ENCODE data around the gene CCT6B. TPM values are rescaled to one million over a fixed set of nuclear protein-coding genes. Genes with fewer than 3 reads are reported as not detected.

Gene CCT6B
- total and polyA plus RNA-seq, 2 of the 13 experiments (the other 11 are each of a cell fraction or from before 2014, with no cell fraction given) = 0.41 to 1.4 TPM

DNA sequence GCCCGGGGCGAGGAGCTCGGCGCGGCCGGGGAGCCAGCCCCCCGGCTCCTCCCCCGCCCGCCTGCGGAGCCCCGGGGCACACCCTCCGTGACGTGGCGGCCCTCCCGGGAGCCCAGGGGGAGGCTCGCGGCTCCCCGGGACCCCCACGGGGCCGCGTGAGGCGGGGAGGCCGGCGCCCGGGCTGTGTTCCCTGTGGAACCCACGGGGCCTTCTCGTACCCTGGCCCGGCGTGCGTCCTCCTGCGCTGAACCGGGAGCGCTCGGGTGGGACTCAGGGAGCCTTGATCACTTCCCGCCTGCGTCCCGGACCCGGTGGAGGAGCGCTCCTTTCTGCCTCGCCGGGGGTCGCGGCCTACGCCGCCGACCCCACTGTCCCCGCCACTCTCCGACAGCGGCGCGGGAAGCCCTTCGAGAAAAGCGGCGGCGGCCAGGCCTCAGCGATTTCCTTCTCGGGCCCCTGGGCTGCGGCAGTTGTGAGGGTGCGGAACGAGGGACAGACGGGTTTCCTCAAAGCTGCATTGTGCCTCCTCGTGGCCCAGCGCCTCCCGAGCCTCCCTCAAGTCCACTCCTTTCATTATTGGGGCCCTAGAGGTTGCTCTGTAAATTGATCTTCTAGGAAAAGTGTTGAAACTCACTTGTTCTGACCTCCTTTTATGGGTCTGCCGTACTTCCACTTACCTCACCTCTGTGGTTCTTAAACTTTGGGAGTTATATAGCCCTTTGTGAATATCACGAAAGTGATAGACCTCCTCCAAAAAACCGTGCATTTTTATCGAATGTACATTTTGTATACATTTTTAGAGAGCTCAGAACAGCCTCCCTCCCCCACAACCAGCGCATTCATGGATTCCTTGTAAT, 19.6 kb upstream of the CCT6B start (continued):
- no peak for TF ChIP-seq ZNF276 (CRISPR knock-in tag; IDR thresholded peaks at IDR 0.05; ENCODE audit: low read depth)
- TF ChIP-seq NCOA5 (CRISPR knock-in tag; IDR thresholded peaks at IDR 0.05) = no peak
- TF ChIP-seq, protein P1, sequence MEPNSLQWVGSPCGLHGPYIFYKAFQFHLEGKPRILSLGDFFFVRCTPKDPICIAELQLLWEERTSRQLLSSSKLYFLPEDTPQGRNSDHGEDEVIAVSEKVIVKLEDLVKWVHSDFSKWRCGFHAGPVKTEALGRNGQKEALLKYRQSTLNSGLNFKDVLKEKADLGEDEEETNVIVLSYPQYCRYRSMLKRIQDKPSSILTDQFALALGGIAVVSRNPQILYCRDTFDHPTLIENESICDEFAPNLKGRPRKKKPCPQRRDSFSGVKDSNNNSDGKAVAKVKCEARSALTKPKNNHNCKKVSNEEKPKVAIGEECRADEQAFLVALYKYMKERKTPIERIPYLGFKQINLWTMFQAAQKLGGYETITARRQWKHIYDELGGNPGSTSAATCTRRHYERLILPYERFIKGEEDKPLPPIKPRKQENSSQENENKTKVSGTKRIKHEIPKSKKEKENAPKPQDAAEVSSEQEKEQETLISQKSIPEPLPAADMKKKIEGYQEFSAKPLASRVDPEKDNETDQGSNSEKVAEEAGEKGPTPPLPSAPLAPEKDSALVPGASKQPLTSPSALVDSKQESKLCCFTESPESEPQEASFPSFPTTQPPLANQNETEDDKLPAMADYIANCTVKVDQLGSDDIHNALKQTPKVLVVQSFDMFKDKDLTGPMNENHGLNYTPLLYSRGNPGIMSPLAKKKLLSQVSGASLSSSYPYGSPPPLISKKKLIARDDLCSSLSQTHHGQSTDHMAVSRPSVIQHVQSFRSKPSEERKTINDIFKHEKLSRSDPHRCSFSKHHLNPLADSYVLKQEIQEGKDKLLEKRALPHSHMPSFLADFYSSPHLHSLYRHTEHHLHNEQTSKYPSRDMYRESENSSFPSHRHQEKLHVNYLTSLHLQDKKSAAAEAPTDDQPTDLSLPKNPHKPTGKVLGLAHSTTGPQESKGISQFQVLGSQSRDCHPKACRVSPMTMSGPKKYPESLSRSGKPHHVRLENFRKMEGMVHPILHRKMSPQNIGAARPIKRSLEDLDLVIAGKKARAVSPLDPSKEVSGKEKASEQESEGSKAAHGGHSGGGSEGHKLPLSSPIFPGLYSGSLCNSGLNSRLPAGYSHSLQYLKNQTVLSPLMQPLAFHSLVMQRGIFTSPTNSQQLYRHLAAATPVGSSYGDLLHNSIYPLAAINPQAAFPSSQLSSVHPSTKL (CRISPR knock-in tag; IDR thresholded peaks at IDR 0.05) = peak; percentile 14; the same call in 1 of the 2 replicates
- peak; percentile 28; the same call in 1 of the 2 replicates for TF ChIP-seq SALL1 (CRISPR knock-in tag; IDR thresholded peaks at IDR 0.05)
- TF ChIP-seq SAP130 (CRISPR knock-in tag; IDR thresholded peaks at IDR 0.05; ENCODE audit: low read depth) = peak; percentile 66
- no peak for TF ChIP-seq ZSCAN25 (CRISPR knock-in tag; IDR thresholded peaks at IDR 0.05)
- no peak for TF ChIP-seq ZNF775 (CRISPR knock-in tag; IDR thresholded peaks at IDR 0.05; ENCODE audit: borderline replicate concordance)
- TF ChIP-seq ZNF816 (CRISPR knock-in tag; IDR thresholded peaks at IDR 0.05; ENCODE audit: borderline replicate concordance) = 0 out of 2 replicates have a peak, but pooled peaks have one; percentile 16
- TF ChIP-seq ZBTB49 (CRISPR knock-in tag; IDR thresholded peaks at IDR 0.05; ENCODE audit: borderline replicate concordance) = no peak
- 0 out of 2 replicates have a peak, but pooled peaks have one; percentile 33 for TF ChIP-seq TFDP2 (CRISPR knock-in tag; IDR thresholded peaks at IDR 0.05)
- TF ChIP-seq, protein P2, sequence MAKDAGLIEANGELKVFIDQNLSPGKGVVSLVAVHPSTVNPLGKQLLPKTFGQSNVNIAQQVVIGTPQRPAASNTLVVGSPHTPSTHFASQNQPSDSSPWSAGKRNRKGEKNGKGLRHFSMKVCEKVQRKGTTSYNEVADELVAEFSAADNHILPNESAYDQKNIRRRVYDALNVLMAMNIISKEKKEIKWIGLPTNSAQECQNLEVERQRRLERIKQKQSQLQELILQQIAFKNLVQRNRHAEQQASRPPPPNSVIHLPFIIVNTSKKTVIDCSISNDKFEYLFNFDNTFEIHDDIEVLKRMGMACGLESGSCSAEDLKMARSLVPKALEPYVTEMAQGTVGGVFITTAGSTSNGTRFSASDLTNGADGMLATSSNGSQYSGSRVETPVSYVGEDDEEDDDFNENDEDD (CRISPR knock-in tag; IDR thresholded peaks at IDR 0.05; ENCODE audit: borderline replicate concordance) = peak; percentile 44; the same call in 1 of the 2 replicates
- TF ChIP-seq BATF2 (CRISPR knock-in tag; IDR thresholded peaks at IDR 0.05) = peak; percentile 45; the same call in 1 of the 2 replicates
- 0 out of 2 replicates have a peak, but pooled peaks have one; percentile 14 for TF ChIP-seq ZNF547 (CRISPR knock-in tag; IDR thresholded peaks at IDR 0.05)
- TF ChIP-seq RELA (CRISPR knock-in tag; IDR thresholded peaks at IDR 0.05) = no peak
- no peak for TF ChIP-seq MED8 (CRISPR knock-in tag; IDR thresholded peaks at IDR 0.05; ENCODE audit: insufficient replicate concordance)
- no peak for TF ChIP-seq ZNF782 (CRISPR knock-in tag; IDR thresholded peaks at IDR 0.05; ENCODE audit: borderline replicate concordance)
